Colonic mucosa (tissue), 4 donors: ENCODE measurements around the gene RYR2. TPM values are rescaled to one million over a fixed set of nuclear protein-coding genes. Genes with fewer than 3 reads are reported as not detected.

Source experiments
- DNase-seq: peaks from one replicate; pipeline ENCODE4 v3.0.0-alpha.2; 2020
- H3K27ac ChIP-seq: fragments of 200-600 bp; one replicate; pipeline ENCODE4 v1.8.0; 2021
- H3K27me3 ChIP-seq: fragments of 200-600 bp; one replicate; pipeline ENCODE4 v1.8.0; 2021
- H3K36me3 ChIP-seq: fragments of 200-600 bp; one replicate; pipeline ENCODE4 v1.8.0; 2021
- H3K4me1 ChIP-seq: fragments of 200-600 bp; one replicate; pipeline ENCODE4 v1.8.0; 2021; ENCODE audit warnings: mild to moderate bottlenecking
- H3K4me3 ChIP-seq: fragments of 200-600 bp; one replicate; pipeline ENCODE4 v1.8.0; 2021
- H3K9ac ChIP-seq, 2 donors: one replicate each; pipeline ENCODE4 v1.7.0; 2013; ENCODE audit warnings: control low read depth in 2 of 2, low read depth in 2 of 2, low read length in 2 of 2
- H3K9me3 ChIP-seq: fragments of 200-600 bp; one replicate; pipeline ENCODE4 v1.8.0; 2021
- CTCF ChIP-seq: fragments of 200-600 bp; IDR thresholded peaks from one replicate; pipeline ENCODE4 v1.8.0; 2022; ENCODE audit warnings: antibody characterized with exemption, mild to moderate bottlenecking
- intact Hi-C: fragments of 100-400 bp; cut with DNase I; formaldehyde crosslinking; loops from one replicate; pipeline ENCODE4 v1.14.1; 2022
- total RNA-seq, 2 donors: library from RNA; stranded (reverse); fragmentation: NEBNext Ultra II Directional in 1 of 2; extraction: Animal tissue kit (Norgen Biotek cat#: 25700) in 1 of 2; gene quantifications; one replicate each; pipeline ENCODE4 v1.2.1, GENCODE V29; 2021
- donor health status: healthy.
- donor health status: DM: no; HTN: no; CAD: no.
- donor health status: DM: no; HTN: no; CAD: no.

The RYR2 gene
- total RNA-seq, 2 donors from 2014 or later, result 0.15 to 0.56 TPM

DNA sequence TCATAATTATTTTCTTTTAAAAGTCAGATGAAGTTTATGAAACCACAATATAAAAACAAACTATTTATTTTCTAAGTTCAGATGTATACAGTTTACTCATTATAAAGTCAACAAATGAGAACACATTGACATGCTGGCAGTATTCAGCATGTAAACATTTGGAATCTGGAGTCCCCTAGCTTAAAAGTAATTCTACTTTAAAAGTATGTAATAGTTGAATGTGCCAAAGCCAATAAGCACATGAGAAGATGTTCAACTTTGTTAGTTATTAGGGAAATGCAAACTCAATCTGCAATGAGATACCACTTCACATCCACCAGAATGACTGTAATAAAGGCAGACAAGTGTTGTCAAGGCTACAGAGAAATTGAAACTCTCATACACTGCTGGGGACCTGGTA lies 96.6 kb downstream of the RYR2 start:
- no peak for TF ChIP-seq CTCF
- Histone ChIP-seq H3K36me3 (no peaks in the 10 kb centered on the region), H3K27me3 (no peaks in the 10 kb centered on the region), H3K9me3 (no peaks in the 10 kb centered on the region), H3K4me1 (no peaks in the 10 kb centered on the region), H3K9ac (no peak overlapping the region), H3K4me3 (no peak overlapping the region), H3K27ac (no peak overlapping the region)
- DNase-seq, result no peak
- intact Hi-C loops, result no loop called here

- no peaks in the 10 kb centered on the region for H3K4me1 ChIP-seq
- H3K36me3 ChIP-seq, result no peaks in the 10 kb centered on the region
- H3K9me3 ChIP-seq, result no peaks in the 10 kb centered on the region
- intact Hi-C loops, result no loop called here
- DNase-seq, result no peak
- H3K27ac ChIP-seq, result no peak overlapping the region
- no peak for TF ChIP-seq CTCF
- H3K9ac ChIP-seq, result no peak overlapping the region
- no peak overlapping the region for H3K4me3 ChIP-seq
- H3K27me3 ChIP-seq, result no peaks in the 10 kb centered on the region
These were observed 97.7 kb downstream of the RYR2 start for GRCh38 chr1:237139732-237140131.

- no peak for TF ChIP-seq CTCF
- H3K36me3 ChIP-seq, result no peaks in the 10 kb centered on the region
- no peaks in the 10 kb centered on the region for H3K4me1 ChIP-seq
- intact Hi-C loops, result no loop called here
- H3K4me3 ChIP-seq, result no peak overlapping the region
- no peak overlapping the region for H3K9ac ChIP-seq
- no peaks in the 10 kb centered on the region for H3K27me3 ChIP-seq
- no peak overlapping the region for H3K27ac ChIP-seq
- DNase-seq, result no peak
- H3K9me3 ChIP-seq, result no peaks in the 10 kb centered on the region
These were observed 99.0 kb downstream of the RYR2 start for GRCh38 chr1:237140986-237141385.

- Histone ChIP-seq H3K9me3 (no peaks in the 10 kb centered on the region), H3K27me3 (no peaks in the 10 kb centered on the region), H3K27ac (no peak overlapping the region), H3K4me3 (no peak overlapping the region), H3K9ac (no peak overlapping the region), H3K4me1 (no peaks in the 10 kb centered on the region), H3K36me3 (no peaks in the 10 kb centered on the region)
- intact Hi-C loops, result no loop called here
- TF ChIP-seq CTCF, result no peak
- no peak for DNase-seq
These were observed 99.5 kb downstream of the RYR2 start for GRCh38 chr1:237141502-237141901.

DNA sequence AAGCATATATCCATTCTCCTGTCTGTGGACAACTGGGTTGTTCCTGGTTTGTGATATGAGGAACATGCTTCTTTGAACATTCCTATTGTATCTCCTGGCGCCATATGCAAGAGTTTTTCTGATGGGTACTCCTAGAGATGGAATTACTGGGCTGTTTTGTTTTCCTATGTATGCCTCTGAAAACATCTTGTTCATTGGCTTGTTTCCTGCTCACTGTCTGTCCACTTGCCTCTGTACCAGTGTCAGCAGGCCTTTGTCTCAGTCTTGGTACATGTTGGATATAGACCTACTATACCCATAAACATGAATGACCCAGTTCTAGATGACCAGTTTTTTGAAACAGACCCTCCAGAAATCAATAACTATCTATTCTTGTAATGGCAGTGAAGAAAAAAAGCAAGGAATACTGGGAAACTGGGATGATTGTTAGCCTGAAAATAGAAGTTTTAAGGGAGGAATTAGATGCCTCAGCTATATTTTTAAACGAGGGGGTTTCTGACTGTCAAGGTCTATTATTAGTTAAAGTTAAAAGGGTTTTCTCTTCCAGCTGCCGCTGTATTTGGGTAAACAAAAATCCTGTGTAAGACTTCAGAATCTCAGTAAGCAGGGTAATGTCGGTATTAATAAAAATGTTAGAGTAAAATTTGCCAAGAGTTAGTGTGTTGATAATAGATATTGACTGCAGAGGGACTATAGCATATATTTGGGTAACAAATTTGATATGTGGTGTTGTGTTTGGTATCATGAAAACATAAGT lies 103.6 kb downstream of the RYR2 start:
- no peaks in the 10 kb centered on the region for H3K9me3 ChIP-seq
- no peaks in the 10 kb centered on the region for H3K36me3 ChIP-seq
- H3K27me3 ChIP-seq, result no peaks in the 10 kb centered on the region
- no peak for TF ChIP-seq CTCF
- H3K9ac ChIP-seq, result no peak overlapping the region
- H3K4me1 ChIP-seq, result no peaks in the 10 kb centered on the region
- no peak overlapping the region for H3K27ac ChIP-seq
- DNase-seq, result no peak
- intact Hi-C loops, result no loop called here
- H3K4me3 ChIP-seq, result no peak overlapping the region
